22Rv1 (cell line): ENCODE data around the gene FAM217B.

Experiments
- H3K27ac ChIP-seq: fragments of 450-650 bp; 2 replicates; pipeline ENCODE4 v1.5.1; 2017
- ZFX ChIP-seq: fragments of 450-650 bp; IDR thresholded peaks from 2 replicates; pipeline ENCODE4 v1.6.1; 2017; ENCODE audit warnings: antibody characterized with exemption, borderline replicate concordance
- TF ChIP-seq, protein P1 (sequence below): fragments of 450-650 bp; IDR thresholded peaks from 2 replicates; pipeline ENCODE4 v1.5.1; 2017; ENCODE audit warnings: mild to moderate bottlenecking

FAM217B gene

DNA sequence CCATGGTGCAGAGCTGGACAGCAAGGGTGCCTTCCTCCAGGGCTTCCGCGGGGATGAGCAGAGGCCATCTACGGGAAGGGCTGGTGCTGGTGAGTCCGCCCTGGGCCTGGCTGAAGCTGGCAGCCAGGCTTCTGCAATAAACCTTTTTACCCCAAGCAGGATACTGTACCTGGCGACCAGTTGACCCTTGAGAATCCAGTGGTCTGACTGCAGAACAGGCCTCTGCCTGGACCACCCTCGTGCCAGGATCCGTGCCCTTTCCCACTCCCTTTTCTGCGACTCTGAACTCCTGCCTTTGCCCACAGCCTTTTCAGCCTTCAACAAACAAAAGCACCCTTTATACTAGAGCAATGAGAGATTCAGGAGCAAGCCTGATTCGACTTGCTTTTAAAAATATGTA, 36.9 kb downstream of the FAM217B start:
- TF ChIP-seq, protein P1, sequence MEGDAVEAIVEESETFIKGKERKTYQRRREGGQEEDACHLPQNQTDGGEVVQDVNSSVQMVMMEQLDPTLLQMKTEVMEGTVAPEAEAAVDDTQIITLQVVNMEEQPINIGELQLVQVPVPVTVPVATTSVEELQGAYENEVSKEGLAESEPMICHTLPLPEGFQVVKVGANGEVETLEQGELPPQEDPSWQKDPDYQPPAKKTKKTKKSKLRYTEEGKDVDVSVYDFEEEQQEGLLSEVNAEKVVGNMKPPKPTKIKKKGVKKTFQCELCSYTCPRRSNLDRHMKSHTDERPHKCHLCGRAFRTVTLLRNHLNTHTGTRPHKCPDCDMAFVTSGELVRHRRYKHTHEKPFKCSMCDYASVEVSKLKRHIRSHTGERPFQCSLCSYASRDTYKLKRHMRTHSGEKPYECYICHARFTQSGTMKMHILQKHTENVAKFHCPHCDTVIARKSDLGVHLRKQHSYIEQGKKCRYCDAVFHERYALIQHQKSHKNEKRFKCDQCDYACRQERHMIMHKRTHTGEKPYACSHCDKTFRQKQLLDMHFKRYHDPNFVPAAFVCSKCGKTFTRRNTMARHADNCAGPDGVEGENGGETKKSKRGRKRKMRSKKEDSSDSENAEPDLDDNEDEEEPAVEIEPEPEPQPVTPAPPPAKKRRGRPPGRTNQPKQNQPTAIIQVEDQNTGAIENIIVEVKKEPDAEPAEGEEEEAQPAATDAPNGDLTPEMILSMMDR, result no peak
- no peak for TF ChIP-seq ZFX
- no peak overlapping the region for H3K27ac ChIP-seq

DNA sequence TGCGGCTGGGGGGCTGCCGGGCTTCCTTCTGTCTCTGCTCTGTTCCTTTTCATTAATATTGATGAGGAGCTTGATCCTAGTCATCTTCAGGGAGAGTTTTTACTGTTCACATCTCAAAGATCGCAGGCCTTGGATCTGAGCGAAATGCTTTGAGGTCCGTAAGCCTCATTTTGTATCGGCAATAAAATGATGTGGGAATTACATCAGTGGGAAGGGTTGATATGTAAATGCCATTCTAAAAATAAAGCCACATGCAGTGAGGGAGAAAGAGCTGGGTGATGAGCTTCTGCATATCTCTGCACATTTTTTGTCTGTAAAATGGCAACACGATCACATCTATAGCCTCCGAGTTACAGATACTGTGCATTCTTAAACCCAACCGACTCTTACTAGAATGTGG, 42.9 kb downstream of the FAM217B start:
- H3K27ac ChIP-seq, result no peak overlapping the region
- TF ChIP-seq, protein P1, result no peak
- no peak for TF ChIP-seq ZFX

GRCh38 chr20:59984541-59984940, 44.4 kb downstream of the FAM217B start:
- TF ChIP-seq, protein P1, result no peak
- no peak for TF ChIP-seq ZFX
- H3K27ac ChIP-seq, result no peak overlapping the region

DNA sequence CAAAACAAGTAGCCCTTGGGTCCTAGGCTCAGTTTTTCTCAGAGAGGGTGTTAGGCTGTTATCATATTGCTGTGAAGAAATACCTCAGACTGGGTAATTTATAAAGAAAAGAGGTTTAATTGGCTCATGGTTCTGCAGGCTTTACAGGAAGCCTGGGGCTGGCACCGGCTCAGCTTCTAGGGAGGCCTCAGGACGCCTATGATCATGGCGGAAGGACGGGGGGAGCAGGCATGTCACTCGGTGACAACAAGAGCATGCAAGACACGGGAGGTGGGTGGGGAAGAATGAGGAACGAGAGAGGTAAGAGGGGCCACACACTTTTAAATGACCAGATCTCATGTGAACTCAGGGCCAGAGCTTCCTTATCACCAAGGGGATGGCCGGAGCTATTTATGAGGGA, 45.0 kb downstream of the FAM217B start:
- H3K27ac ChIP-seq, result no peak overlapping the region
- no peak for TF ChIP-seq ZFX
- TF ChIP-seq, protein P1, result no peak

- H3K27ac ChIP-seq, result no peak overlapping the region
- TF ChIP-seq, protein P1, result peak; percentile 12; the same call in 1 of the 2 replicates
- no peak for TF ChIP-seq ZFX
Measured at GRCh38 chr20:59985864-59986263, 45.7 kb downstream of the FAM217B start.

GRCh38 chr20:59987135-59987534, 46.9 kb downstream of the FAM217B start:
- no peak for TF ChIP-seq ZFX
- H3K27ac ChIP-seq, result no peak overlapping the region

- no peak for TF ChIP-seq ZFX
- TF ChIP-seq, protein P1, result no peak
- H3K27ac ChIP-seq, result no peak overlapping the region
Measured at GRCh38 chr20:59988141-59988540, 48.0 kb downstream of the FAM217B start.

GRCh38 chr20:59992526-59993084, 52.4 kb downstream of the FAM217B start:
- TF ChIP-seq, protein P1, result peak; percentile 8; the same call in 1 of the 2 replicates
- no peak for TF ChIP-seq ZFX

More at GRCh38 chr20:59992526-59993084, 52.4 kb downstream of the FAM217B start:
- no peak overlapping the region for H3K27ac ChIP-seq
